ENCODE measurements around the gene CISD3.

The CISD3 gene

GRCh38 chr17:38783227-38783626 lies 53.1 kb downstream of the CISD3 start:
- no peak for DNase-seq
